WTC11 (cell line): ENCODE results near the gene SEPTIN10. TPM values are rescaled to one million over a fixed set of nuclear protein-coding genes. Genes with fewer than 3 reads are reported as not detected.

Experiments used
- ATAC-seq: fragments of 200-7000 bp; cut with Tn5 transposase; 2 replicates; pipeline ENCODE4 v1.10.0; 2021; ENCODE audit warnings: mild to moderate bottlenecking, moderate library complexity
- CTCF ChIA-PET: fragments of 300-600 bp; sonication (Branson Sonifier 250); formaldehyde crosslinking; loops from one replicate; lab custom pipeline; 2021; ENCODE audit warnings: antibody characterized with exemption; lab: Charles Lee
- POLR2A ChIA-PET: fragments of 350-600 bp; sonication (Branson Sonifier 250); formaldehyde crosslinking; loops from one replicate; lab custom pipeline; 2021; ENCODE audit warnings: antibody characterized with exemption; lab: Charles Lee
- DNase-seq: peaks from one replicate; pipeline ENCODE4 v3.0.0; 2021; ENCODE audit warnings: low spot score
- H3K27ac Mint-ChIP-seq: 2 replicates; pipeline ENCODE4 v1.8.0; 2021; ENCODE audit warnings: mixed read lengths
- H3K27me3 Mint-ChIP-seq: 2 replicates; pipeline ENCODE4 v1.8.0; 2021; ENCODE audit warnings: low read depth, mild to moderate bottlenecking, moderate library complexity, mixed read lengths
- H3K36me3 Mint-ChIP-seq: 2 replicates; pipeline ENCODE4 v1.8.0; 2021; ENCODE audit warnings: mixed read lengths
- H3K4me1 Mint-ChIP-seq: 2 replicates; pipeline ENCODE4 v1.8.0; 2022; ENCODE audit warnings: mixed read lengths
- H3K4me3 Mint-ChIP-seq: 2 replicates; pipeline ENCODE4 v1.8.0; 2021; ENCODE audit warnings: mild to moderate bottlenecking, moderate library complexity, mixed read lengths
- H3K9me3 Mint-ChIP-seq: 2 replicates; pipeline ENCODE4 v1.8.0; 2021; ENCODE audit warnings: mixed read lengths
- E2F5 ChIP-seq: sonication (generic); formaldehyde crosslinking; IDR thresholded peaks from 2 replicates; pipeline ENCODE4 v1.8.1; 2022; ENCODE audit warnings: mild to moderate bottlenecking, moderate library complexity, missing genetic modification reagents
- EMX1 ChIP-seq: fragments of 250-450 bp; sonication (Bioruptor Pico); IDR thresholded peaks from 2 replicates; pipeline ENCODE4 v1.8.0; 2021; ENCODE audit warnings: mild to moderate bottlenecking
- HMGA2 ChIP-seq: fragments of 250-450 bp; sonication (Bioruptor Pico); IDR thresholded peaks from 2 replicates; pipeline ENCODE4 v1.4.0; 2021; ENCODE audit warnings: mild to moderate bottlenecking, moderate library complexity
- HMGXB4 ChIP-seq: sonication (generic); formaldehyde crosslinking; IDR thresholded peaks from 2 replicates; pipeline ENCODE4 v1.8.1; 2023; ENCODE audit warnings: mild to moderate bottlenecking, moderate library complexity, missing genetic modification reagents
- JUN ChIP-seq: sonication (generic); formaldehyde crosslinking; IDR thresholded peaks from 2 replicates; pipeline ENCODE4 v1.8.0; 2023; ENCODE audit warnings: mild to moderate bottlenecking, missing genetic modification reagents
- KAT7 ChIP-seq: sonication (generic); formaldehyde crosslinking; IDR thresholded peaks from 2 replicates; pipeline ENCODE4 v1.8.1; 2023; ENCODE audit warnings: missing genetic modification reagents, mild to moderate bottlenecking, borderline replicate concordance
- MLX ChIP-seq: sonication (generic); formaldehyde crosslinking; IDR thresholded peaks from 2 replicates; pipeline ENCODE4 v1.8.1; 2023; ENCODE audit warnings: mild to moderate bottlenecking, missing genetic modification reagents, moderate library complexity
- NFE2L1 ChIP-seq: sonication (generic); formaldehyde crosslinking; IDR thresholded peaks from 2 replicates; pipeline ENCODE4 v1.8.1; 2023; ENCODE audit warnings: missing genetic modification reagents
- NR1H2 ChIP-seq: sonication (generic); formaldehyde crosslinking; IDR thresholded peaks from 2 replicates; pipeline ENCODE4 v1.9.0; 2021; ENCODE audit warnings: mild to moderate bottlenecking, moderate library complexity, missing genetic modification reagents
- OVOL2 ChIP-seq: fragments of 250-450 bp; sonication (Bioruptor Pico); IDR thresholded peaks from 2 replicates; pipeline ENCODE4 v1.9.0; 2021; ENCODE audit warnings: mild to moderate bottlenecking, borderline replicate concordance
- SMAD4 ChIP-seq: sonication (generic); formaldehyde crosslinking; IDR thresholded peaks from 2 replicates; pipeline ENCODE4 v1.8.0; 2022; ENCODE audit warnings: mild to moderate bottlenecking, missing genetic modification reagents
- USF2 ChIP-seq: sonication (generic); formaldehyde crosslinking; IDR thresholded peaks from 2 replicates; pipeline ENCODE4 v1.8.1; 2023; ENCODE audit warnings: mild to moderate bottlenecking, missing genetic modification reagents, moderate library complexity
- ZBTB21 ChIP-seq: sonication (generic); formaldehyde crosslinking; IDR thresholded peaks from 2 replicates; pipeline ENCODE4 v1.8.1; 2023; ENCODE audit warnings: mild to moderate bottlenecking, missing genetic modification reagents, borderline replicate concordance
- ZNF121 ChIP-seq: sonication (generic); formaldehyde crosslinking; IDR thresholded peaks from 2 replicates; pipeline ENCODE4 v1.8.0; 2023; ENCODE audit warnings: missing genetic modification reagents
- ZNF317 ChIP-seq: sonication (generic); formaldehyde crosslinking; IDR thresholded peaks from 2 replicates; pipeline ENCODE4 v1.8.1; 2023; ENCODE audit warnings: low read depth, mild to moderate bottlenecking, moderate library complexity, missing genetic modification reagents, borderline replicate concordance
- ZNF512 ChIP-seq: sonication (generic); formaldehyde crosslinking; IDR thresholded peaks from 2 replicates; pipeline ENCODE4 v1.8.1; 2022; ENCODE audit warnings: missing genetic modification reagents, borderline replicate concordance
- ZSCAN18 ChIP-seq: fragments of 250-450 bp; sonication (Bioruptor Pico); IDR thresholded peaks from 2 replicates; pipeline ENCODE4 v2.1.2; 2022; ENCODE audit warnings: mild to moderate bottlenecking, moderate library complexity
- total RNA-seq: library from RNA; stranded (reverse); gene quantifications from 3 replicates; pipeline ENCODE4 v1.2.3, GENCODE V29; 2021
- TF ChIP-seq, protein P1 (sequence below): sonication (generic); formaldehyde crosslinking; IDR thresholded peaks from 2 replicates; pipeline ENCODE4 v1.8.0; 2022; ENCODE audit warnings: mild to moderate bottlenecking, missing genetic modification reagents
- TF ChIP-seq, protein P2 (sequence below): sonication (generic); formaldehyde crosslinking; IDR thresholded peaks from 2 replicates; pipeline ENCODE4 v1.8.1; 2023; ENCODE audit warnings: mild to moderate bottlenecking, missing genetic modification reagents
- TF ChIP-seq, protein P3 (sequence below): fragments of 250-450 bp; sonication (Bioruptor Pico); IDR thresholded peaks from 2 replicates; pipeline ENCODE4 v1.9.0; 2021; ENCODE audit warnings: mild to moderate bottlenecking, borderline replicate concordance

Gene SEPTIN10
- total RNA-seq, 1 experiment from 2014 or later, result 86.8 TPM

GRCh38 chr2:109655287-109655686 lies 41.5 kb upstream of the SEPTIN10 start (continued):
- TF ChIP-seq, protein P1, sequence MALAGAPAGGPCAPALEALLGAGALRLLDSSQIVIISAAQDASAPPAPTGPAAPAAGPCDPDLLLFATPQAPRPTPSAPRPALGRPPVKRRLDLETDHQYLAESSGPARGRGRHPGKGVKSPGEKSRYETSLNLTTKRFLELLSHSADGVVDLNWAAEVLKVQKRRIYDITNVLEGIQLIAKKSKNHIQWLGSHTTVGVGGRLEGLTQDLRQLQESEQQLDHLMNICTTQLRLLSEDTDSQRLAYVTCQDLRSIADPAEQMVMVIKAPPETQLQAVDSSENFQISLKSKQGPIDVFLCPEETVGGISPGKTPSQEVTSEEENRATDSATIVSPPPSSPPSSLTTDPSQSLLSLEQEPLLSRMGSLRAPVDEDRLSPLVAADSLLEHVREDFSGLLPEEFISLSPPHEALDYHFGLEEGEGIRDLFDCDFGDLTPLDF (CRISPR knock-in tag), result no peak
- TF ChIP-seq HMGXB4 (CRISPR knock-in tag), result no peak
- no peak for TF ChIP-seq OVOL2 (CRISPR knock-in tag)
- TF ChIP-seq HMGA2 (CRISPR knock-in tag), result no peak

DNA sequence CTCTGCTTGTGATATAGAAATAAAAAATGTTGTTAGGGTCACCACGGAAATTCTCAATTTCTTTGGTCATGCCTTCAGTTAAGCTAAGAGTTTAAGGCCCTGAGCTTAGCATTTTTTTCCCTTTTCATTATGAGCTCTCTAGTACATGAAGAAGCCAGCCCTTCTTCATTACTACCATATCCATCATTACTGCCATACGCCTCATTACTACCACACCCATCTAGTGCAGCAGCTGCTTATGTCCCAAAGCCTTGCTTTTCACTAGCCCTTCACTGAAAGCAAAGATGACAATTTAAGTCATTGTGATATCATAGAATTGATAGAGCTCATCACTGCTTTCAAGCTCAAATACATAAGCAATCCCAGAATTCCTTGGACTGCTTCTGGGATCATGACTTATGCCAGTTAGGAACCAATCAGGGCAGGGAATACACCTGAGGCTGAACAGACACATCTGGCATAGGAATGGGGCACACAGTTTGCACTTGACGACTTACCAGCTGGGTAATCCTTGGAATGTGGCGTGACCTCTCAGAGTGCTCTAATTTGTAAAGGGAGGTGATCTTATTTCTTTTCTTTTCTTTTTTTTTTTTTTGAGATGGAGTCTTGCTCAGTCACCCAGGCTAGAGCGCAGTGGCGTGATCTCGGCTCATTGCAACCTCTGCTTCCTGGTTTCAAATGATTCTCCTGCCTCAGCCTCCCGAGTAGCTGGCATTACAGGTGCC lies 40.7 kb upstream of the SEPTIN10 start:
- ATAC-seq, result no peak
- DNase-seq, result no peak
- TF ChIP-seq E2F5 (CRISPR knock-in tag) (no peak), ZNF512 (no peak), JUN (CRISPR knock-in tag) (no peak), USF2 (CRISPR knock-in tag) (no peak), ZNF317 (CRISPR knock-in tag) (no peak), ZSCAN18 (no peak), MLX (CRISPR knock-in tag) (no peak), ZBTB21 (CRISPR knock-in tag) (no peak), NR1H2 (CRISPR knock-in tag) (no peak), NFE2L1 (CRISPR knock-in tag) (no peak), KAT7 (CRISPR knock-in tag) (no peak), EMX1 (CRISPR knock-in tag) (no peak), ZNF121 (CRISPR knock-in tag) (no peak), OVOL2 (CRISPR knock-in tag) (no peak), SMAD4 (CRISPR knock-in tag) (no peak)
- TF ChIP-seq, protein P2, sequence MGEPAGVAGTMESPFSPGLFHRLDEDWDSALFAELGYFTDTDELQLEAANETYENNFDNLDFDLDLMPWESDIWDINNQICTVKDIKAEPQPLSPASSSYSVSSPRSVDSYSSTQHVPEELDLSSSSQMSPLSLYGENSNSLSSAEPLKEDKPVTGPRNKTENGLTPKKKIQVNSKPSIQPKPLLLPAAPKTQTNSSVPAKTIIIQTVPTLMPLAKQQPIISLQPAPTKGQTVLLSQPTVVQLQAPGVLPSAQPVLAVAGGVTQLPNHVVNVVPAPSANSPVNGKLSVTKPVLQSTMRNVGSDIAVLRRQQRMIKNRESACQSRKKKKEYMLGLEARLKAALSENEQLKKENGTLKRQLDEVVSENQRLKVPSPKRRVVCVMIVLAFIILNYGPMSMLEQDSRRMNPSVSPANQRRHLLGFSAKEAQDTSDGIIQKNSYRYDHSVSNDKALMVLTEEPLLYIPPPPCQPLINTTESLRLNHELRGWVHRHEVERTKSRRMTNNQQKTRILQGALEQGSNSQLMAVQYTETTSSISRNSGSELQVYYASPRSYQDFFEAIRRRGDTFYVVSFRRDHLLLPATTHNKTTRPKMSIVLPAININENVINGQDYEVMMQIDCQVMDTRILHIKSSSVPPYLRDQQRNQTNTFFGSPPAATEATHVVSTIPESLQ (CRISPR knock-in tag), result no peak
- TF ChIP-seq, protein P3, sequence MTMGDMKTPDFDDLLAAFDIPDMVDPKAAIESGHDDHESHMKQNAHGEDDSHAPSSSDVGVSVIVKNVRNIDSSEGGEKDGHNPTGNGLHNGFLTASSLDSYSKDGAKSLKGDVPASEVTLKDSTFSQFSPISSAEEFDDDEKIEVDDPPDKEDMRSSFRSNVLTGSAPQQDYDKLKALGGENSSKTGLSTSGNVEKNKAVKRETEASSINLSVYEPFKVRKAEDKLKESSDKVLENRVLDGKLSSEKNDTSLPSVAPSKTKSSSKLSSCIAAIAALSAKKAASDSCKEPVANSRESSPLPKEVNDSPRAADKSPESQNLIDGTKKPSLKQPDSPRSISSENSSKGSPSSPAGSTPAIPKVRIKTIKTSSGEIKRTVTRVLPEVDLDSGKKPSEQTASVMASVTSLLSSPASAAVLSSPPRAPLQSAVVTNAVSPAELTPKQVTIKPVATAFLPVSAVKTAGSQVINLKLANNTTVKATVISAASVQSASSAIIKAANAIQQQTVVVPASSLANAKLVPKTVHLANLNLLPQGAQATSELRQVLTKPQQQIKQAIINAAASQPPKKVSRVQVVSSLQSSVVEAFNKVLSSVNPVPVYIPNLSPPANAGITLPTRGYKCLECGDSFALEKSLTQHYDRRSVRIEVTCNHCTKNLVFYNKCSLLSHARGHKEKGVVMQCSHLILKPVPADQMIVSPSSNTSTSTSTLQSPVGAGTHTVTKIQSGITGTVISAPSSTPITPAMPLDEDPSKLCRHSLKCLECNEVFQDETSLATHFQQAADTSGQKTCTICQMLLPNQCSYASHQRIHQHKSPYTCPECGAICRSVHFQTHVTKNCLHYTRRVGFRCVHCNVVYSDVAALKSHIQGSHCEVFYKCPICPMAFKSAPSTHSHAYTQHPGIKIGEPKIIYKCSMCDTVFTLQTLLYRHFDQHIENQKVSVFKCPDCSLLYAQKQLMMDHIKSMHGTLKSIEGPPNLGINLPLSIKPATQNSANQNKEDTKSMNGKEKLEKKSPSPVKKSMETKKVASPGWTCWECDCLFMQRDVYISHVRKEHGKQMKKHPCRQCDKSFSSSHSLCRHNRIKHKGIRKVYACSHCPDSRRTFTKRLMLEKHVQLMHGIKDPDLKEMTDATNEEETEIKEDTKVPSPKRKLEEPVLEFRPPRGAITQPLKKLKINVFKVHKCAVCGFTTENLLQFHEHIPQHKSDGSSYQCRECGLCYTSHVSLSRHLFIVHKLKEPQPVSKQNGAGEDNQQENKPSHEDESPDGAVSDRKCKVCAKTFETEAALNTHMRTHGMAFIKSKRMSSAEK (CRISPR knock-in tag), result no peak
- Mint-ChIP-seq H3K9me3 (peaks cover 4% of the 10 kb centered on the region; the same call in 1 of the 2 replicates), H3K27ac (no peak overlapping the region), H3K4me1 (peaks cover 4% of the 10 kb centered on the region), H3K27me3 (no peaks in the 10 kb centered on the region; the same call in 1 of the 2 replicates), H3K36me3 (no peaks in the 10 kb centered on the region), H3K4me3 (no peak overlapping the region)
- ChIA-PET POLR2A (interaction anchor here (1.4 kb wide), 1 partner anchor 40 kb away, joined by 3 read pairs; no protein-coding TSS in a partner anchor), CTCF (no interaction called here)
